ELF-1 (cell line): ENCODE data around the gene CNGA1.
"Not testable (repeated sequence)": the region's sequence is repeated elsewhere in the genome, so short reads cannot be mapped to it uniquely, and the experiment has no call there.

ENCODE experiments used
- DNase-seq: peaks from one replicate; pipeline ENCODE4 v3.0.0-alpha.2; 2016; ENCODE audit warnings: low read depth, low spot score

Gene CNGA1

DNA sequence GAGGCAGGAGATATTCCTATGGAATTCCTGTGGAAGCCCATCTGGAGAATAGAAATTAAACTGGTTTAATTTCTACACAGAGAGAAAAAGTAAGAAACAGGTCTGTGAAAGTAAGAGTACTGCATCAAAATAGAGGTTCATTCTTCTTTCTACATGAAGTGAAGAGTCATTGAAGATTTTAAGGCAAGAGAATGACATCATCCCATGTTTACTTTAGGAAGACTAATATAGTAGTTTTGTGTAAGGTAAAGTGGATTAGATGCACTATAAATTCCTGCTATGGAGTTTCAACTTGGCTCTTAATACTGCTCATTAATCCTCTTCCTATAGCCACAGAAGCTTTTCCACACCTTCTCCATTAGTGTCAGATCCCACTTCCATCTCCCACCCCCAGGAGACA, 47.6 kb downstream of the CNGA1 start:
- DNase-seq = no peak

DNA sequence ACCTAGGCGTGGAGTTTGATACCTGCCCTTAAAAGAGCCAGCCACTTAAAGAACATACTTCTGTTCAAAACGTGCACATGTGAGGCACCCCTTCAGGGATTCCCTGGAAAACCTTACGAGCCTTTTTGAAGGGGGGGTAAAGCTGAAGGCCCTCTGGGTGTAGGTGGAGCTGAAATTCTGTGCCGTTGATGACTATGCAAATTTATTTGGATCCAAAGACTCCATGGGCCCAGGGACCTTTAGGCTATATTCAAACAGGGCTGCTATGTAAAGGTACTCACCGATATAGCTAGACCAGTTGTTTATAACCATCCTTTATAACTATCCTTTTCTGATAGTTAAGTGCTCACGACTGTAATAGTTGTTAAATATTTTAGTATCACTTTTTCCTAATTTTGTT, 61.8 kb downstream of the CNGA1 start:
- peak; percentile 5 for DNase-seq

- peak; percentile 3 for DNase-seq
Observed at GRCh38 chr4:47954245-47954644, 62.2 kb downstream of the CNGA1 start.

DNA sequence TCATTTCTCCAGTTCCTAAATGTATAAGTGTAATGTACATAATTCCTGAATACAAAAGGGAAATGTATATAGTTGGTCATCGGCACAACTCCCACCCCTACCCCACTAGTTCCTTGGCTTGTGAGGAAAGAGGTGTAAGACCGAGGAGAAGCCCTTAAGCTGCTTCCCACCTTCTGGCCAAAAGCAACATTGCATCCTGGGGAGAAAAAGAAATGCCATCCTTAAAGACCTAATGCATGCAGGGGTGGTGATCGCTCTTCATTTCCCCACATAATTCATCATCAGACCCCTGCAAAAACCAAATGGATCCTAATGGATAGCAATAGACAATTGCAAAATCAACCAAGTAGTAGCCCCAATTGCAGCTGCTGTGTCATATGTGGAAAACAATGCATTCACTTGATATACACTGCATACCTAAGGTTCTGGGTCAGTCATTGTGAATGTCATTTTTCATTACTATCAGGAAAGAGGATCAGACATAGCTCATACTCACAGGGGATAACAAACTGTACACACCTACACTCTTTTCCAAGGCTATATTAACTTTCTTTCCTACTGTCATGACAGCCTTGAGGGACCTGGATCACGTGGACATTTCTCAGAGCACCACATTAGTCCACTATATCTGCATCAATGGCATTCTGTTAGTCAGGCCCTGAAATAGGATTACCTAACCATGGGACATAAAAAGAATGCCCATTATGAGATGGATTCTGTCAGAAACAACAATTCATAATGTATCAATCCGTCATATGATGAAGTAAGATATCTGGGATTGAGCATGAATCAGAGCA, 70.4 kb downstream of the CNGA1 start:
- DNase-seq = no peak

GRCh38 chr4:47942081-47942819, 74.2 kb downstream of the CNGA1 start:
- DNase-seq = peak; percentile 5

DNA sequence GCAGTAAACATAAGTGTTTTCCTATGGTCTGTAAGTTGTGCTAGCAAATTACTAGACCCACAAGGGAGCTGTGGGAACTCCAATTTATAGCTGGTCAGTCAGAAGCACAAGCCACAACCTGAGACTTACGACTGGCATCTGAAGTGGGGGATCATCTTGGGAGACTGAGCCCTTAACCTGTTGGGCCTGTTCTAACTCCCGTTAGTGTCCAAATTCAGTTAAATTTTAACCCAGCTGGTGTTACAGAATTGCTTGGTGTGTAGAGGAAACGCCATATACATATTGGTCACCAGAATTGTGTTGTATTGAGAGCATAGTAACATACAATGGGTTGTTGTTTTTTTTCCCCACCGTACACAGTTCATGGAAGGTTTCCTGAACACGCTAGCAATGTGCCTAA, 77.0 kb downstream of the CNGA1 start:
- DNase-seq = no peak

DNA sequence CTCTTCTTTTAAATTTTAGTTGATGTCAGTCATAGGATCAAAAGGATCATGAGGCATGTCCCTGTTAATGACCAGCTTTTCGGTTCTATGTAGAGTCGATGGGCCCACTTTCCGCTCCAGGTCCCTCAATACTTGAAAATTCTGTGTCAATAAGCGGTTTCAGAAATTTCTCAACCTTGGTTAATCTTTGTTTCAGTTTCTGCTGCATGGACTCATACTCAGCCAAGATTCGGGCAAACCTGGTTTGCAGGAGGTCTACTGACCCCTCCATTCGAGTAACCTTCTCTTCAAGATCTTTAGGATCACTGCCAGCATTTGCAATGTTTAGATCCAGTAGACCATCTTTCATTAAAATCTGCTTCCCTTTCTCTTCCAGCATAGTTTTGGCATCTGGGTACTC, 80.1 kb downstream of the CNGA1 start:
- no peak for DNase-seq

GRCh38 chr4:47933840-47934239, 82.6 kb downstream of the CNGA1 start:
- no peak for DNase-seq

- no peak for DNase-seq
Observed at GRCh38 chr4:47930971-47931804, 85.3 kb downstream of the CNGA1 start.

- DNase-seq = no peak
Observed at GRCh38 chr4:47929682-47930201, 86.7 kb downstream of the CNGA1 start.

GRCh38 chr4:47926667-47927258, 89.7 kb downstream of the CNGA1 start:
- peak; percentile 85 for DNase-seq

DNA sequence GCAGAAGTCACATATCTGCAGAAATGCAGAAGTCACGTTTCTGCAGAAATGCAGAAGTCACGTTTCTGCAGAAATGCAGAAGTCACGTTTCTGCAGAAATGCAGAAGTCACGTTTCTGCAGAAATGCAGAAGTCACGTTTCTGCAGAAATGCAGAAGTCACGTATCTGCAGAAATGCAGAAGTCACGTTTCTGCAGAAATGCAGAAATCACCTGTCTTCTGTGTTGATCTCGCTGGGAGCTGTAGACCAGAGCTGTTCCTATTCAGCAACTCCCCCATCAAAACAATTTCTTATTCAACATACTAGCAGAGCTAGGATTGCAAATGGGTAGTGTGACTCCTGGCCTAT, 93.2 kb downstream of the CNGA1 start:
- DNase-seq = not testable (repeated sequence)

GRCh38 chr4:47922436-47923260, 93.8 kb downstream of the CNGA1 start:
- peak; percentile 56 for DNase-seq

GRCh38 chr4:47917163-47917562, 99.3 kb downstream of the CNGA1 start:
- DNase-seq = not testable (repeated sequence)

GRCh38 chr4:47915378-47915777, 101.1 kb downstream of the CNGA1 start:
- no peak for DNase-seq

GRCh38 chr4:47914926-47915237, 101.6 kb downstream of the CNGA1 start:
- DNase-seq = no peak

- DNase-seq = peak; percentile 97
Observed at GRCh38 chr4:47914220-47914925, 102.1 kb downstream of the CNGA1 start, which contains the start of gene NFXL1. Gene NFXL1 (minus strand): TSS chr4:47914583. CDS start chr4:47914203, 380 bp downstream.

DNA sequence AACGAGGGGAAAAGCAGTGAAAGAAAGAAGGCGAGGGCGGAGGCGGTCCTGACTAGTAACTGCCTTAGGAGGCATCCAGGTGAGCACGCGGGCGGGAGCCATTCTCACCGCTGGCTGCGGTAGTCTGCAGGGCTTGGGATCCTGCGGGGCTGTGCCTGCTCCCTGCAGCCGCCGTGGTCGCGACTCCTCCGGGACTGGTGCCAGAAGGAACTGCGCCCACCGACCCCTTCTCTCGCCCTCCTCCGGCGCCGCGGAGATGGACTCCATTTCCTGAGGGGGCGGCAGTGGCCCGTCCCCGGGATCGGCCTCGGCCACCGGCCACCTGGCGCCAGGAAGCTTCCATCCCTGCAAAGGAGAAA, 102.6 kb downstream of the CNGA1 start:
- no peak for DNase-seq

GRCh38 chr4:47913330-47913729, 103.2 kb downstream of the CNGA1 start:
- no peak for DNase-seq

GRCh38 chr4:47907089-47907646, 109.3 kb downstream of the CNGA1 start:
- DNase-seq = no peak
